Measurements from ENCODE around the gene GPRIN1.

GRCh38 chr5:176651472-176651980 lies 41.6 kb upstream of the GPRIN1 start:
- TF ChIP-seq POLR2AphosphoS5 (IDR thresholded peaks at IDR 0.05; ENCODE audit: low read depth, low read length) (no peak), POLR2A (IDR thresholded peaks at IDR 0.05; ENCODE audit: low read depth, low read length) (no peak), TAF1 (IDR thresholded peaks at IDR 0.05; ENCODE audit: low read depth, low read length) (no peak), SPI1 (IDR thresholded peaks at IDR 0.05; ENCODE audit: low read depth, low read length) (no peak), PAX5 (IDR thresholded peaks at IDR 0.05; ENCODE audit: insufficient read depth, low read length, severe bottlenecking) (no peak), POU2F2 (IDR thresholded peaks at IDR 0.05; ENCODE audit: low read depth, low read length) (no peak)
